HL-60 (cell line): ENCODE results near the gene WNT11.
A peak's percentile ranks its signal among the peaks of the same experiment; 100 is the strongest.

Experiments used
- DNase-seq, 2 experiments: peaks; one replicate each; pipeline ENCODE4 v3.0.0-alpha.2; 2010 to 2020; ENCODE audit warnings: low read depth in 1 of 2, low spot score in 1 of 2
- H3K27ac ChIP-seq: fragments of 250-450 bp; sonication (Bioruptor Pico); replicated peaks from 2 replicates; pipeline ENCODE4 v1.5.1; 2020; ENCODE audit warnings: mild to moderate bottlenecking, moderate library complexity
- H3K27me3 ChIP-seq: fragments of 250-450 bp; sonication (Bioruptor Pico); 2 replicates; pipeline ENCODE4 v1.5.1; 2021; ENCODE audit warnings: mild to moderate bottlenecking, moderate library complexity; ENCODE audit not compliant: insufficient read depth, poor library complexity, severe bottlenecking
- H3K4me3 ChIP-seq: replicated peaks from 2 replicates; pipeline ENCODE4 v1.5.1; 2011; ENCODE audit warnings: mild to moderate bottlenecking, control low read depth, low read length; ENCODE audit not compliant: insufficient read depth
- CTCF ChIP-seq: IDR thresholded peaks from one replicate; pipeline ENCODE4 v1.5.1; 2011; ENCODE audit warnings: low read length, control low read depth, inconsistent platforms; ENCODE audit not compliant: insufficient read depth
- GABPA ChIP-seq: IDR thresholded peaks from 2 replicates; pipeline ENCODE4 v1.6.1; 2012; ENCODE audit warnings: low read depth
- POLR2AphosphoS5 ChIP-seq: IDR thresholded peaks from 2 replicates; pipeline ENCODE4 v1.6.1; 2012; ENCODE audit warnings: low read depth
- REST ChIP-seq: IDR thresholded peaks from 2 replicates; pipeline ENCODE4 v1.6.1; 2012; ENCODE audit warnings: low read depth; ENCODE audit not compliant: insufficient replicate concordance
- SPI1 ChIP-seq: IDR thresholded peaks from 2 replicates; pipeline ENCODE4 v1.6.1; 2012; ENCODE audit warnings: low read depth, mild to moderate bottlenecking, borderline replicate concordance

The WNT11 gene

GRCh38 chr11:76153571-76153923, 52.8 kb downstream of the WNT11 start:
- no peak for DNase-seq

GRCh38 chr11:76152741-76153570, 53.3 kb downstream of the WNT11 start:
- Histone ChIP-seq H3K4me3 (no peak overlapping the region; the same call in 1 of the 2 replicates), H3K27ac (no peak overlapping the region)
- peak in 1 of 2 experiments; percentile 20 for DNase-seq

More at GRCh38 chr11:76153571-76153923, 52.8 kb downstream of the WNT11 start:
- TF ChIP-seq POLR2AphosphoS5, result no peak
- Histone ChIP-seq H3K4me3 (no peak overlapping the region), H3K27ac (no peak overlapping the region), H3K27me3 (no peaks in the 10 kb centered on the region)

GRCh38 chr11:76152086-76152681, 54.1 kb downstream of the WNT11 start:
- H3K27me3 ChIP-seq, result no peaks in the 10 kb centered on the region
- TF ChIP-seq GABPA (no peak), CTCF (peak; percentile 98), POLR2AphosphoS5 (no peak)
- H3K27ac ChIP-seq, result no peak overlapping the region
- peak overlapping the region; percentile 38 for H3K4me3 ChIP-seq
- peak; percentile 54 to 84 for DNase-seq

More at GRCh38 chr11:76152741-76153570, 53.3 kb downstream of the WNT11 start:
- TF ChIP-seq POLR2AphosphoS5 (no peak), SPI1 (peak; percentile 75), GABPA (no peak)
- no peaks in the 10 kb centered on the region for H3K27me3 ChIP-seq

- H3K27me3 ChIP-seq, result no peaks in the 10 kb centered on the region
- no peak for DNase-seq
- TF ChIP-seq POLR2AphosphoS5 (no peak), REST (no peak), CTCF (no peak), GABPA (no peak), SPI1 (no peak)
- no peak overlapping the region for H3K27ac ChIP-seq
- H3K4me3 ChIP-seq, result no peak overlapping the region
These were observed 54.7 kb downstream of the WNT11 start for GRCh38 chr11:76151556-76152085.

GRCh38 chr11:76150141-76150540, 56.2 kb downstream of the WNT11 start:
- H3K27me3 ChIP-seq, result no peaks in the 10 kb centered on the region
- no peak overlapping the region for H3K4me3 ChIP-seq
- no peak for DNase-seq
- H3K27ac ChIP-seq, result no peak overlapping the region
- TF ChIP-seq GABPA (no peak), POLR2AphosphoS5 (no peak), CTCF (no peak), REST (no peak), SPI1 (no peak)
